ENCODE measurements around the gene SCARF1.

SCARF1 gene

DNA sequence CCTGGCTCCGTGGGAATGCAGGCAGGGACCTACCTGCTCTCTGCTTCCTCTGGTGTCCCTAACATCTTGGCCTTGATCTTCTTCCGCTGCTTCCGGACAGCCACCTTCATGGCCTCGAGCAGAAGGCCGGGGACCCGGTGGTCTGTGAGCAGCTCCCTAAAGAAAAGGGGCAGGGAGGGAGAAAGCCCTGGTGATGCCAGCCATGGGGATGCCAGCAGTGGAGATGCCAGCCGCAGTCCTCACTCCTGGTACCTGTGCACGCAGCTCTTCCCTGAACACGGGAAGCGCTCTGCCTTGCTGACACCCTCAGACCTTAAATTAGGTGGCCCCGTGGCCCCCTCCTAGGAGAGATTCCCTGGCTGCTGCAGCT lies 2.3 kb upstream of the SCARF1 start:
- Histone ChIP-seq H3K4me1 (ENCODE audit: control insufficient read depth, insufficient read depth, low read length) (peaks cover 29% of the 10 kb centered on the region), H3K27me3 (replicated peaks; ENCODE audit: control insufficient read depth, insufficient read depth, low read length) (no peaks in the 10 kb centered on the region), H3K4me3 (ENCODE audit: low read length) (peak overlapping the region; percentile 82), H3K9me3 (ENCODE audit: control insufficient read depth, low read length) (no peaks in the 10 kb centered on the region), H3K36me3 (ENCODE audit: control insufficient read depth, insufficient read depth, low read length, severe bottlenecking) (peaks cover 43% of the 10 kb centered on the region), H3K9ac (ENCODE audit: low read length) (peak overlapping the region; percentile 84)
- DNase-seq (ENCODE audit: low read depth), result no peak

DNA sequence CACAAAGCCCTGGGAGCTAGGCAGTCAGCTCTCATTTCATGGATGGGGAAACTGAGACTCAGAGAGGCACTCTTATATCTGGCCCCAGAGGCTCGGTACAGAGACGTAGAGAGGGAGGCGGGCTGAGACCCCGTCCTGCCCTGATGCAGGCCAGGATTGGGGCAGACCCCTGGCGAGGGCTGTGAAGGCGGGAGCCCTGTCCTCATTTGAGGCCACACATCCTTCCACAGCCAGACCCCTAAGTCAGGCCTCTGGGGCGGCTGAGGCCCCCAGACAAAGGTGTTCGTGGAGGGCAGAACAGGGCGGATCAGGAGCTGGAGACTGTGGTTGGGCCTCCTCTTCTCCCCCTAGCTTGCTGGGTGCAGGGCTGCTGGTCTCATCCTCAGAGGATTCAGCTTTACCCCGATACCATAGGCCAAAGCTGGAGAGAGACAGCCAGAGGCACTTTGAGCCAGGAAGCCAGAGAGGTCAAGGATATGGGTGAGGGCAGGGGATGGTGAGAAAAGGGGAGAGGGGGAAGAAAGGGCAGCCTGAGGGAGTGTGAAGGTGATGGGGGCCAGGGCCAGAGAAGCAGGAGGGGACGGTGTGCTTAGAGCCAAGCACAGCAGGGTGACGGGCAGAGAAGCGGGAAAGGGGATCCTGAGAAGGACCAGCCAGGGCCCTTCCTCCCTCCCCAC lies 805 bp upstream of the SCARF1 start:
- peaks cover 28% of the 10 kb centered on the region for H3K36me3 ChIP-seq (ENCODE audit: control insufficient read depth, insufficient read depth, low read length, severe bottlenecking)
- peaks cover 29% of the 10 kb centered on the region for H3K4me1 ChIP-seq (ENCODE audit: control insufficient read depth, insufficient read depth, low read length)
- H3K4me3 ChIP-seq (ENCODE audit: low read length), result no peak overlapping the region
- DNase-seq (ENCODE audit: low read depth), result no peak
- no peaks in the 10 kb centered on the region for H3K27me3 ChIP-seq (replicated peaks; ENCODE audit: control insufficient read depth, insufficient read depth, low read length)
- no peak overlapping the region for H3K9ac ChIP-seq (ENCODE audit: low read length)
- no peaks in the 10 kb centered on the region for H3K9me3 ChIP-seq (ENCODE audit: control insufficient read depth, low read length)

DNA sequence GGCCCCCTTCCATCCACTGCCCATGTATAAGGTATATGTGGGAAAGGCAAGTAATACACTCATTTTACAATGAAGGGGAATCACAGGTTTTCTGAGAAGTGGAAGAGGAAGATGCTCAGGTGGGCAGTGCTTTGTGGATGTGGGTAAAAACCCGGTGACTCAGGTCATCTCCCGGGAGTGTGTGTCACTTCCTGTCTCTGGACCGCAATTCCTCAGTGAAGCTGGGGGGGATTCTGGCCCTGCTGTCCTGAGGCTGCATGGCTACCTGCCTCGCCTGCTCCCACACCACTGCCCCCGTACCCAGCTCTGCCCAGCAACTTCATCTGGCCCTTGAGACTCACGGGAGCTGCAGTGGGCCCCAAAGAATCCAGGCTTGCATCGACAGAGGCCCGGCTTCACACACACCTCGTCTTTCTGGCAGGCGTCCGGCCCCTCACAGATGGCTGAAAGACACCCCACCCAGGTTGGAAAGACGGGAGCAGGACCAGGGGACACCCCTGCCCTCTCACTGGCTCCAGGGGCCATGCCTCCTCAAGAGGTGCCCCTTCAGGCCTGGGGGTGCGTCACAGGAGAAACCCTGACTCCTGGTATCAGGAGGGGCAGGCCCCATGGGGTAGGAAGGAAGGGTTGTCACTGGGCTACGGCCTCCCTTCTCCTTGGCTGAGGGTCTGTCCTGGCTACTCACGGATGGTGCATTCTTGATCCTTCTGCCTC lies 882 bp downstream of the SCARF1 start:
- Histone ChIP-seq H3K27me3 (replicated peaks; ENCODE audit: control insufficient read depth, insufficient read depth, low read length) (no peaks in the 10 kb centered on the region), H3K4me3 (ENCODE audit: low read length) (no peak overlapping the region), H3K9me3 (ENCODE audit: control insufficient read depth, low read length) (no peaks in the 10 kb centered on the region), H3K9ac (ENCODE audit: low read length) (no peak overlapping the region), H3K36me3 (ENCODE audit: control insufficient read depth, insufficient read depth, low read length, severe bottlenecking) (peaks cover 16% of the 10 kb centered on the region), H3K4me1 (ENCODE audit: control insufficient read depth, insufficient read depth, low read length) (peaks cover 18% of the 10 kb centered on the region)
- DNase-seq (ENCODE audit: low read depth), result no peak

DNA sequence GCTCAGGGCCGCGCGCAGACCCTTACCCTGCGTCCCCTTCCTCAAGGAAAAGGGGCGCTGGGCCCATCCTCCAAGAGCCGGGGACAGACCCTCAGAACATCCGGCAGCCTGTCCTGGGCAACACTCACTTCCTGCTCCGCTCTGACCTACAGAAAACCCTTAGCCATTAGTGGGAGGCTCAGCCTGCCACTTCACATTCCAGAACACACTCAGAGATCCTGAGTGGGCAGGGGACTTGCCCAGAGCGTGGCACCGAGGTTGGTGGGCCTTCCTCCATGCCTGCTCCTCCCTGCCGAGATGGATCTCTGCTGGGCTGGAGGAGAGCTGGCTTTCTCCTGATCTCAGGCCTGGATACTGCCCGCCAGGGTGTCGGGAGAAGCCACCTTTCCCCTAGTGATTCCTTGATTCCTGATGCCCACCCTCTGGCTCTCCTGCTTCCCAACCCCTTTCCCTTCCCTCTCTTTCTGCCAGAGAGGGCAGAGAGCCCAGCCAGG lies 1.5 kb downstream of the SCARF1 start:
- Histone ChIP-seq H3K4me1 (ENCODE audit: control insufficient read depth, insufficient read depth, low read length) (peaks cover 18% of the 10 kb centered on the region), H3K27me3 (replicated peaks; ENCODE audit: control insufficient read depth, insufficient read depth, low read length) (no peaks in the 10 kb centered on the region), H3K4me3 (ENCODE audit: low read length) (no peak overlapping the region), H3K9me3 (ENCODE audit: control insufficient read depth, low read length) (no peaks in the 10 kb centered on the region), H3K9ac (ENCODE audit: low read length) (no peak overlapping the region), H3K36me3 (ENCODE audit: control insufficient read depth, insufficient read depth, low read length, severe bottlenecking) (peaks cover 16% of the 10 kb centered on the region)
- DNase-seq (ENCODE audit: low read depth), result no peak

DNA sequence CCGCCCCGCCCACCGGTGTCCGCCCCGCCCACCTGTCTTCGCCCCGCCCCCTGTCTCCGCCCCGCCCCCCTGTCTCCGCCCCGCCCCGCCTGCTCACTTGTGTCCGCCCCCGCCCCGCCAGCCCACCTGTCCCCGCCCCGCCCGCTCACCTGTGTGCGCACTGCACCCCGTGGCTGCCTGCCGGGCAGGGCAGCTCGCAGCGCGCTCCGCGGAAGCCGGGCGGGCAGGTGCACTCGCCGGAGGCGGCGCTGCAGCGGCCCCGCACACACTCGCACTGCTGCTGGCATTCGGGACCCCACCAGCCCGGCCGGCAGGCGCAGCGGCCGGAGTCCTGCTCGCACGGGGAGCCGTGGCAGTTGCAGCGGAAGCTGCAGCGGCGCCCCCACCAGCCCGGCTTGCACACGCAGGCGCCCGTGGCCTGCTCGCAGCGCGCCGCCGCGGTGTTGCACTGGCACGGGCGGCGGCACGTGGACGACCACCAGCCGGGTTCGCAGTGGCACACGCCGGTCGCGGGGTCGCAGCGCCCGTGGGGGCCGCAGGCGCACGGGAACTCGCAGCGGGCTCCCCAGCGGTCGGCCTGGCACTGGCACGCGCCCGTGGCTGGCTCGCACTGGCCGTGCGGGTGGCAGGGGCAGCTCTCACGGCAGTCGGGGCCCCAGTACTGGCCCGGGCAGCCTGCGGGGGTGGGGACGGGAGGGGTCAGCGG lies 2.1 kb downstream of the SCARF1 start:
- Histone ChIP-seq H3K27me3 (replicated peaks; ENCODE audit: control insufficient read depth, insufficient read depth, low read length) (no peaks in the 10 kb centered on the region), H3K9ac (ENCODE audit: low read length) (peak overlapping the region; percentile 42), H3K4me3 (ENCODE audit: low read length) (peak overlapping the region; percentile 58), H3K36me3 (ENCODE audit: control insufficient read depth, insufficient read depth, low read length, severe bottlenecking) (peaks cover 16% of the 10 kb centered on the region), H3K9me3 (ENCODE audit: control insufficient read depth, low read length) (no peaks in the 10 kb centered on the region), H3K4me1 (ENCODE audit: control insufficient read depth, insufficient read depth, low read length) (peaks cover 17% of the 10 kb centered on the region)
- DNase-seq (ENCODE audit: low read depth), result peak; percentile 31

DNA sequence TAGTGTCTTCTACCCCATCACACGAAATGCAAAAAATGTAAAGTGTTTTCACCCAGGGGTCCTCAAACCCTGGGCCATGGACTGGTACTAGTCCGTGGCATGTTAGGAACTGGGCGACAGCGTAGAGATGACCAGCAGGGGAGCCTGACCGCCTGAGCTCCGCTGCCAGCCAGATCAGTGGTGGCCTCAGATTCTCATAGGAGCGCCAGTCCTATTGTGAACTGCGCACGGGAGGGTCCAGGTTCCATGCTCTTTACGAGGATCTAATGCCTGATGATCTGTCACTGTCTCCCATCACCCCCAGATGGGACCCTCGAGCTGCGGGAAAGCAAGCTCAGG lies 4.5 kb downstream of the SCARF1 start:
- no peaks in the 10 kb centered on the region for H3K27me3 ChIP-seq (replicated peaks; ENCODE audit: control insufficient read depth, insufficient read depth, low read length)
- H3K36me3 ChIP-seq (ENCODE audit: control insufficient read depth, insufficient read depth, low read length, severe bottlenecking), result peaks cover 5% of the 10 kb centered on the region
- H3K4me1 ChIP-seq (ENCODE audit: control insufficient read depth, insufficient read depth, low read length), result peaks cover 6% of the 10 kb centered on the region
- no peak overlapping the region for H3K9ac ChIP-seq (ENCODE audit: low read length)
- no peaks in the 10 kb centered on the region for H3K9me3 ChIP-seq (ENCODE audit: control insufficient read depth, low read length)
- no peak for DNase-seq (ENCODE audit: low read depth)
- no peak overlapping the region for H3K4me3 ChIP-seq (ENCODE audit: low read length)

DNA sequence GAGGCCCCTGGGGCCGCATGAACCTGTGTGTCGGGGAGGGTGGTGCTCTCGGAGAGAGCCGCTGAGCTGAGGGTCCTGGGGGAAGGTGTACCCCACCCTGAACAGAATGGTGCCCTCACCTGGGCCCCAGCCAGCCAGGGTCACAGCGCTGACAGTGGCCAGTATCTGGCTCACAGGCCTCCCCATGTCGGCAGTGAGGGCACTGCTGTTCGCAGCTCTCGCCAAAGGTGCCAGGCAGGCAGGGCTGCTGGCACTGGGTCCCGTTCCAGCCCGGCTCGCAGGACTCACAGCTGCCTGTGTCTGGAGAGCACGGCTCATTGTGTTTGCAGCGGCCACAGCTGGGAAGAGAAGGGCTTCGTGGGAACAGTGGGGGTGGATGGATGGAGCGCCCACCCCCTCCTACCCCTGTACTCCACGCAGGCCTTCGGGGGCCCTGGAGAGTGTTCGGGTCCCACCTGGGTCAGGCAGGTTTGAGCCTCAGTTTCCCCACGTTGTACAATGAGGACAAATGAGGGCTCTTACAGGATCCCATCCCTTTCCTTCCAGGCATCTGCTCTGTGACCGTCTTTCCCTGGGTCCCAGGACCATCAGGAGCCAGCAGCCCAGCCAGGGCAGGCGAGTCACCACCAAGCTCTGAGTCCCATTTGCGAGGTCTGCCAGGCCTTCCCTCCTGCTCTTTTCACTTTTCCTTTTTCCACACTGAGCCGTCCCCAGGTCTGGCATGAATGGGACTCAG lies 5.0 kb downstream of the SCARF1 start:
- H3K27me3 ChIP-seq (replicated peaks; ENCODE audit: control insufficient read depth, insufficient read depth, low read length), result no peaks in the 10 kb centered on the region
- peaks cover 6% of the 10 kb centered on the region for H3K4me1 ChIP-seq (ENCODE audit: control insufficient read depth, insufficient read depth, low read length)
- no peak overlapping the region for H3K9ac ChIP-seq (ENCODE audit: low read length)
- DNase-seq (ENCODE audit: low read depth), result no peak
- H3K9me3 ChIP-seq (ENCODE audit: control insufficient read depth, low read length), result no peaks in the 10 kb centered on the region
- H3K36me3 ChIP-seq (ENCODE audit: control insufficient read depth, insufficient read depth, low read length, severe bottlenecking), result peaks cover 3% of the 10 kb centered on the region
- no peak overlapping the region for H3K4me3 ChIP-seq (ENCODE audit: low read length)

DNA sequence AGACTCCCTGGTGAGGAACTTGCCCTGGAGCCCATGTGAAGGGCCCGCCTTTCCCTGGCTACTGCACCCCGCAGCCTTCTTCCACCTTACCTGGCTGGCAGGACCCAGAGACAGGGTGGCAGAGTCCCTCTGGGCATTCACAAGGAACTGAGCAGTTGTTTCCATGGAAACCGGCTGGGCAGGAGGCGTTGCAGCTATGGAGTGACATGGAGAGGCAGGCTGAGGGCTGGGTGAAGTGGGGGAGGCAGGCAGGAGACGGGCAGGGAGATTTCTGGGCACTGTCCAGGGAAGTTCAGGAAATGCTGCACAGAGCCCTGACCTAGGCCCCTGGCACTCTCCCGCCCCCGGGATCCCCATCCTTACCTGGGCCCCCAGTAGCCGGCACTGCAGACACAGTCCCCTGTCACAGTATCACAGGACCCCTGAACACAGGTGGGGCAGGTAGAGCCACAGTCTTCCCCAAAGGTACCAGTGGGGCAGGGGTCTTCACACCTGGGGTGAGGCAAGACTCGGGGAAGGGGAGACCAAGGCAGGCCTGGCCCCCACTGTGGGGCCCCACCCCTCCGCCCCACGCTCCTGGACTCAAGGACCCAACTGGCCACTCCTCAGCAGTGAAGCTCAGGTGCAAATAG lies 5.9 kb downstream of the SCARF1 start:
- Histone ChIP-seq H3K27me3 (replicated peaks; ENCODE audit: control insufficient read depth, insufficient read depth, low read length) (no peaks in the 10 kb centered on the region), H3K4me3 (ENCODE audit: low read length) (no peak overlapping the region), H3K9ac (ENCODE audit: low read length) (no peak overlapping the region), H3K9me3 (ENCODE audit: control insufficient read depth, low read length) (no peaks in the 10 kb centered on the region), H3K4me1 (ENCODE audit: control insufficient read depth, insufficient read depth, low read length) (peaks cover 8% of the 10 kb centered on the region), H3K36me3 (ENCODE audit: control insufficient read depth, insufficient read depth, low read length, severe bottlenecking) (peaks cover 6% of the 10 kb centered on the region)
- no peak for DNase-seq (ENCODE audit: low read depth)

DNA sequence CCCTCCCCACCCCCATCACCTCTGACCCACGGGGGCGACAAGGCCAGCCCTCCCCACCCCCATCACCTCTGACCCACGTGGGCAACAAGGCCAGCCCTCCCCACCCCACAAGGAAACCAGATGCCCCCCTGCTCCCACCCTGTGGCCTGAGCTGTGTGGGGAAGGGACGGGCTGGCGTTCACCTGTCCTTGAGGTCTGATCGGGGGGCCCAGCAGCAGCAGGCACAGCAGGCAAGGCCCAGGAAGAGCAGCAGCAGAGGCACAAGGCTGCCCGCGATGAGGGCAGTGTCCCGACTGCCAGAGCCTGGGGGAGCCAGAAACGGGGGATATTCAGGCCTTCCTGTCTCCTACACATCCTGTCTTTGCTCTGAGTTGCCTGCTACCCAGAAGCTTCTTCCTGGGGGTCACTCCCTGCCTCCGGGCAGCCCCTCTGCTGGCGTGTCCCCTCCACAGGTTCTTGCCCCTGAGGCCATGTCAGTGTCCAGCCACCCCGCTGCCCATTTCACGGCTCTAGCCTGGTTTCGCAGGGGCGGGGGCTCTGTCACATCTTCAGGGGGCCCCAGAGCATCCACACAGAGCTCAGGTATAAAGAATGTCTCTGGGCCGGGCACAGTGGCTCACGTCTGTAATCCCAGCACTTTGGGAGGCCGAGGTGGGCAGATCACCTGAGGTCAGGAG lies 6.8 kb downstream of the SCARF1 start:
- no peak overlapping the region for H3K4me3 ChIP-seq (ENCODE audit: low read length)
- peaks cover 6% of the 10 kb centered on the region for H3K36me3 ChIP-seq (ENCODE audit: control insufficient read depth, insufficient read depth, low read length, severe bottlenecking)
- H3K9ac ChIP-seq (ENCODE audit: low read length), result no peak overlapping the region
- no peak for DNase-seq (ENCODE audit: low read depth)
- H3K27me3 ChIP-seq (replicated peaks; ENCODE audit: control insufficient read depth, insufficient read depth, low read length), result no peaks in the 10 kb centered on the region
- peaks cover 7% of the 10 kb centered on the region for H3K4me1 ChIP-seq (ENCODE audit: control insufficient read depth, insufficient read depth, low read length)
- H3K9me3 ChIP-seq (ENCODE audit: control insufficient read depth, low read length), result no peaks in the 10 kb centered on the region

DNA sequence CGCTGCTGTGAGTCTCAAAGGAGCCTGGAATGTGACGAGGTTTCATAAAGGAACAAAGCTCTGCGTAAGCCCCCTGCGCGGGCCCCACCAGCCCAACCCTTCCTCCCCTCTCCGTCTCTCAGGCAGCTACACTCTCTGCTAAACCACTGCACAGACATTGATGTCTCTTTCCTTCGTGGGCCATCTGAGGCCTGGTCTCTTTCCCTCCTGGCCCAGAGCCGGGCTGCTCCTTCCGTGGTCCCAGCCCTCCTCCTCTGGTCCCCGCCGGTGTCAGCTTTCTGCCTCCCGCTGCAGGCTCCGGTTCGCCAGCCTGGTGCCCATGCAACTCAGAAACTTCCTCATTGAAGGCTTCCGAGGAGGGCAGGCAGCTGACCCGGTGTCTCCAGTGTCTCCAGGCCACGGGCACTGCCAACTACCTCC lies 7.4 kb downstream of the SCARF1 start:
- no peaks in the 10 kb centered on the region for H3K9me3 ChIP-seq (ENCODE audit: control insufficient read depth, low read length)
- peaks cover 7% of the 10 kb centered on the region for H3K4me1 ChIP-seq (ENCODE audit: control insufficient read depth, insufficient read depth, low read length)
- H3K4me3 ChIP-seq (ENCODE audit: low read length), result no peak overlapping the region
- H3K27me3 ChIP-seq (replicated peaks; ENCODE audit: control insufficient read depth, insufficient read depth, low read length), result no peaks in the 10 kb centered on the region
- DNase-seq (ENCODE audit: low read depth), result no peak
- no peak overlapping the region for H3K9ac ChIP-seq (ENCODE audit: low read length)
- H3K36me3 ChIP-seq (ENCODE audit: control insufficient read depth, insufficient read depth, low read length, severe bottlenecking), result peaks cover 6% of the 10 kb centered on the region

Measured in adipocyte (in vitro differentiated cells).